Skeletal muscle satellite cell (primary cell): ENCODE results near the gene ENTPD8.

Experiments
- H3K27me3 ChIP-seq: 2 replicates; pipeline ENCODE4 v1.7.0; 2013; ENCODE audit warnings: low read length; ENCODE audit not compliant: control insufficient read depth, insufficient read depth
- H3K36me3 ChIP-seq: 2 replicates; pipeline ENCODE4 v1.7.0; 2013; ENCODE audit warnings: mild to moderate bottlenecking, control low read depth, low read length; ENCODE audit not compliant: insufficient read depth
- H3K4me1 ChIP-seq: 2 replicates; pipeline ENCODE4 v1.7.0; 2013; ENCODE audit warnings: low read length; ENCODE audit not compliant: control insufficient read depth, insufficient read depth
- H3K4me2 ChIP-seq: 2 replicates; pipeline ENCODE4 v1.7.0; 2013; ENCODE audit warnings: mild to moderate bottlenecking, low read length
- H3K4me3 ChIP-seq: 2 replicates; pipeline ENCODE4 v1.7.0; 2013; ENCODE audit warnings: low read length
- H3K9ac ChIP-seq: 2 replicates; pipeline ENCODE4 v1.7.0; 2013; ENCODE audit warnings: mild to moderate bottlenecking, low read depth, low read length, moderate library complexity
- H3K9me3 ChIP-seq: replicated peaks from 2 replicates; pipeline ENCODE4 v1.7.0; 2013; ENCODE audit warnings: mild to moderate bottlenecking, control low read depth, low read length

ENTPD8 gene

GRCh38 chr9:137461316-137461662 is 20.1 kb upstream of the ENTPD8 start:
- peaks cover 26% of the 10 kb centered on the region for H3K4me1 ChIP-seq
- no peak overlapping the region for H3K4me3 ChIP-seq
- H3K4me2 ChIP-seq, result no peak overlapping the region
- H3K9me3 ChIP-seq, result no peaks in the 10 kb centered on the region
- no peaks in the 10 kb centered on the region for H3K27me3 ChIP-seq
- peaks cover 8% of the 10 kb centered on the region for H3K36me3 ChIP-seq
- H3K9ac ChIP-seq, result no peak overlapping the region

- H3K9ac ChIP-seq, result no peak overlapping the region
- no peaks in the 10 kb centered on the region for H3K27me3 ChIP-seq
- H3K4me1 ChIP-seq, result peaks cover 32% of the 10 kb centered on the region
- H3K9me3 ChIP-seq, result no peaks in the 10 kb centered on the region
- peaks cover 14% of the 10 kb centered on the region for H3K36me3 ChIP-seq
- no peak overlapping the region for H3K4me3 ChIP-seq
- H3K4me2 ChIP-seq, result no peak overlapping the region
These were observed 19.5 kb upstream of the ENTPD8 start for GRCh38 chr9:137460363-137461315.

- peaks cover 37% of the 10 kb centered on the region for H3K4me1 ChIP-seq
- peak overlapping the region; percentile 90 for H3K9ac ChIP-seq
- no peaks in the 10 kb centered on the region for H3K9me3 ChIP-seq
- H3K4me3 ChIP-seq, result peak overlapping the region; percentile 86
- peak overlapping the region; percentile 99 for H3K4me2 ChIP-seq
- H3K27me3 ChIP-seq, result no peaks in the 10 kb centered on the region
- H3K36me3 ChIP-seq, result peaks cover 23% of the 10 kb centered on the region
These were observed 18.6 kb upstream of the ENTPD8 start for GRCh38 chr9:137459601-137460362.

GRCh38 chr9:137459152-137459600 is 18.0 kb upstream of the ENTPD8 start, which contains the start of gene NSMF:
NSMF (minus strand) TSS chr9:137459334; CDS start chr9:137459102, 232 bp downstream.
- no peaks in the 10 kb centered on the region for H3K27me3 ChIP-seq
- peak within 1 kb of the TSS; percentile 86 for H3K4me3 ChIP-seq
- peaks cover 44% of the 10 kb centered on the region for H3K4me1 ChIP-seq
- H3K9ac ChIP-seq, result peak within 1 kb of the TSS; percentile 90
- no peaks in the 10 kb centered on the region for H3K9me3 ChIP-seq
- H3K36me3 ChIP-seq, result peaks cover 29% of the 10 kb centered on the region
- peak within 1 kb of the TSS; percentile 99 for H3K4me2 ChIP-seq

GRCh38 chr9:137458194-137459151 is 17.3 kb upstream of the ENTPD8 start:
- H3K9me3 ChIP-seq, result no peaks in the 10 kb centered on the region
- H3K36me3 ChIP-seq, result peaks cover 33% of the 10 kb centered on the region
- H3K4me2 ChIP-seq, result peak overlapping the region; percentile 99
- H3K27me3 ChIP-seq, result no peaks in the 10 kb centered on the region
- peaks cover 44% of the 10 kb centered on the region for H3K4me1 ChIP-seq
- H3K4me3 ChIP-seq, result peak overlapping the region; percentile 86
- H3K9ac ChIP-seq, result peak overlapping the region; percentile 90

GRCh38 chr9:137457406-137458193 is 16.4 kb upstream of the ENTPD8 start:
- Histone ChIP-seq H3K9me3 (no peaks in the 10 kb centered on the region), H3K36me3 (peaks cover 42% of the 10 kb centered on the region), H3K9ac (peak overlapping the region; percentile 90), H3K4me2 (peak overlapping the region; percentile 99), H3K27me3 (no peaks in the 10 kb centered on the region), H3K4me3 (peak overlapping the region; percentile 86), H3K4me1 (peaks cover 44% of the 10 kb centered on the region)

- Histone ChIP-seq H3K4me2 (peak overlapping the region; percentile 99), H3K36me3 (peaks cover 45% of the 10 kb centered on the region), H3K4me3 (peak overlapping the region; percentile 86), H3K4me1 (peaks cover 44% of the 10 kb centered on the region), H3K27me3 (no peaks in the 10 kb centered on the region), H3K9ac (peak overlapping the region; percentile 90), H3K9me3 (no peaks in the 10 kb centered on the region)
These were observed 15.8 kb upstream of the ENTPD8 start for GRCh38 chr9:137456864-137457405.

GRCh38 chr9:137456061-137456863 is 15.1 kb upstream of the ENTPD8 start:
- Histone ChIP-seq H3K9ac (peak overlapping the region; percentile 90), H3K4me2 (peak overlapping the region; percentile 99), H3K36me3 (peaks cover 45% of the 10 kb centered on the region), H3K4me1 (peaks cover 44% of the 10 kb centered on the region), H3K9me3 (no peaks in the 10 kb centered on the region), H3K27me3 (no peaks in the 10 kb centered on the region), H3K4me3 (peak overlapping the region; percentile 86)

GRCh38 chr9:137455359-137455991 is 14.3 kb upstream of the ENTPD8 start:
- Histone ChIP-seq H3K4me2 (peak overlapping the region; percentile 99), H3K36me3 (peaks cover 45% of the 10 kb centered on the region), H3K27me3 (no peaks in the 10 kb centered on the region), H3K9ac (no peak overlapping the region), H3K4me1 (peaks cover 44% of the 10 kb centered on the region), H3K9me3 (no peaks in the 10 kb centered on the region), H3K4me3 (no peak overlapping the region)
